Calu3 (cell line): ENCODE results near the gene CELF4. TPM values are rescaled to one million over a fixed set of nuclear protein-coding genes. Genes with fewer than 3 reads are reported as not detected.
"Not testable (repeated sequence)": the region's sequence is repeated elsewhere in the genome, so short reads cannot be mapped to it uniquely, and the experiment has no call there.

Source experiments
- BruUV-seq: library from RNA; stranded (reverse); fragments of 400-500 nt; replicated peaks from 2 replicates; lab custom pipeline; 2021; lab: Mats Ljungman, UMichigan
- CTCF ChIA-PET: fragments of 300-600 bp; sonication (Branson Sonifier 250); formaldehyde crosslinking; loops from one replicate; lab custom pipeline; 2022; ENCODE audit warnings: antibody characterized with exemption; lab: Charles Lee
- DNase-seq: peaks from one replicate; pipeline ENCODE4 v3.0.0; 2022
- H3K27ac Mint-ChIP-seq: one replicate; pipeline ENCODE4 v1.8.0; 2022; ENCODE audit warnings: mixed read lengths; ENCODE audit not compliant: unreplicated experiment
- H3K27me3 Mint-ChIP-seq: one replicate; pipeline ENCODE4 v1.8.0; 2022; ENCODE audit warnings: mixed read lengths; ENCODE audit not compliant: unreplicated experiment
- H3K36me3 Mint-ChIP-seq: one replicate; pipeline ENCODE4 v1.8.0; 2022; ENCODE audit warnings: mild to moderate bottlenecking, moderate library complexity, mixed read lengths; ENCODE audit not compliant: insufficient read depth, unreplicated experiment
- H3K4me1 Mint-ChIP-seq: one replicate; pipeline ENCODE4 v1.8.0; 2022; ENCODE audit warnings: mild to moderate bottlenecking, low read depth, mixed read lengths; ENCODE audit not compliant: unreplicated experiment
- H3K4me3 Mint-ChIP-seq: one replicate; pipeline ENCODE4 v1.8.0; 2022; ENCODE audit warnings: mild to moderate bottlenecking, low read depth, moderate library complexity, mixed read lengths; ENCODE audit not compliant: unreplicated experiment
- H3K9me3 Mint-ChIP-seq: one replicate; pipeline ENCODE4 v1.8.0; 2022; ENCODE audit warnings: low read depth, mixed read lengths; ENCODE audit not compliant: unreplicated experiment
- intact Hi-C: fragments of 100-400 bp; cut with micrococcal nuclease; formaldehyde crosslinking; loops from one replicate; pipeline ENCODE4 v1.10.0; 2022; ENCODE audit not compliant: unreplicated experiment
- total RNA-seq: library from RNA; stranded (reverse); gene quantifications from 2 replicates; pipeline ENCODE4 v1.2.3, GENCODE V29; 2022
- TF ChIP-seq, protein P1 (sequence below): fragments of 200-600 bp; IDR thresholded peaks from one replicate; pipeline ENCODE4 v1.8.0; 2022; ENCODE audit warnings: antibody characterized with exemption; ENCODE audit not compliant: unreplicated experiment

The CELF4 gene
- total RNA-seq, 1 experiment from 2014 or later = 7.8 TPM

- H3K4me3 Mint-ChIP-seq = no peak overlapping the region
- no peaks in the 10 kb centered on the region for H3K36me3 Mint-ChIP-seq
- CTCF ChIA-PET = interaction anchor here (1.3 kb wide), 1 partner anchor 9 kb away, joined by 3 read pairs; no protein-coding TSS in a partner anchor
- intact Hi-C loops = no loop called here
- BruUV-seq = no TSS peak
- H3K27me3 Mint-ChIP-seq = peaks cover 94% of the 10 kb centered on the region
- no peaks in the 10 kb centered on the region for H3K9me3 Mint-ChIP-seq
- TF ChIP-seq, protein P1, sequence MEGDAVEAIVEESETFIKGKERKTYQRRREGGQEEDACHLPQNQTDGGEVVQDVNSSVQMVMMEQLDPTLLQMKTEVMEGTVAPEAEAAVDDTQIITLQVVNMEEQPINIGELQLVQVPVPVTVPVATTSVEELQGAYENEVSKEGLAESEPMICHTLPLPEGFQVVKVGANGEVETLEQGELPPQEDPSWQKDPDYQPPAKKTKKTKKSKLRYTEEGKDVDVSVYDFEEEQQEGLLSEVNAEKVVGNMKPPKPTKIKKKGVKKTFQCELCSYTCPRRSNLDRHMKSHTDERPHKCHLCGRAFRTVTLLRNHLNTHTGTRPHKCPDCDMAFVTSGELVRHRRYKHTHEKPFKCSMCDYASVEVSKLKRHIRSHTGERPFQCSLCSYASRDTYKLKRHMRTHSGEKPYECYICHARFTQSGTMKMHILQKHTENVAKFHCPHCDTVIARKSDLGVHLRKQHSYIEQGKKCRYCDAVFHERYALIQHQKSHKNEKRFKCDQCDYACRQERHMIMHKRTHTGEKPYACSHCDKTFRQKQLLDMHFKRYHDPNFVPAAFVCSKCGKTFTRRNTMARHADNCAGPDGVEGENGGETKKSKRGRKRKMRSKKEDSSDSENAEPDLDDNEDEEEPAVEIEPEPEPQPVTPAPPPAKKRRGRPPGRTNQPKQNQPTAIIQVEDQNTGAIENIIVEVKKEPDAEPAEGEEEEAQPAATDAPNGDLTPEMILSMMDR = no peak
- no peak overlapping the region for H3K27ac Mint-ChIP-seq
- no peak for DNase-seq
- H3K4me1 Mint-ChIP-seq = no peaks in the 10 kb centered on the region
These were observed 204.1 kb downstream of the CELF4 start for GRCh38 chr18:37361335-37362157.

- H3K4me1 Mint-ChIP-seq, H3K27ac Mint-ChIP-seq, H3K9me3 Mint-ChIP-seq, BruUV-seq, intact Hi-C loops, H3K4me3 Mint-ChIP-seq, CTCF ChIA-PET, DNase-seq, H3K36me3 Mint-ChIP-seq: not testable (repeated sequence)
- H3K27me3 Mint-ChIP-seq = peaks cover 85% of the 10 kb centered on the region
These were observed 207.5 kb downstream of the CELF4 start for GRCh38 chr18:37358061-37358460.

GRCh38 chr18:37355772-37356171, 209.8 kb downstream of the CELF4 start:
- no peak for DNase-seq
- peaks cover 85% of the 10 kb centered on the region for H3K27me3 Mint-ChIP-seq
- TF ChIP-seq, protein P1 = no peak
- no TSS peak for BruUV-seq
- intact Hi-C loops = no loop called here
- CTCF ChIA-PET = no interaction called here
- H3K36me3 Mint-ChIP-seq = peaks cover 5% of the 10 kb centered on the region
- no peak overlapping the region for H3K4me3 Mint-ChIP-seq
- H3K4me1 Mint-ChIP-seq = no peaks in the 10 kb centered on the region
- H3K27ac Mint-ChIP-seq = no peak overlapping the region
- H3K9me3 Mint-ChIP-seq = no peaks in the 10 kb centered on the region

- no TSS peak for BruUV-seq
These were observed 214.5 kb downstream of the CELF4 start for GRCh38 chr18:37351110-37351509.

More at GRCh38 chr18:37351110-37351509, 214.5 kb downstream of the CELF4 start:
- intact Hi-C loops = no loop called here
- peaks cover 91% of the 10 kb centered on the region for H3K27me3 Mint-ChIP-seq
- TF ChIP-seq, protein P1 = no peak
- H3K27ac Mint-ChIP-seq = no peak overlapping the region
- no peaks in the 10 kb centered on the region for H3K4me1 Mint-ChIP-seq
- no peak for DNase-seq
- H3K36me3 Mint-ChIP-seq = peaks cover 2% of the 10 kb centered on the region
- CTCF ChIA-PET = interaction anchor here (0.6 kb wide), 1 partner anchor 39 kb away, joined by 3 read pairs; no protein-coding TSS in a partner anchor
- no peaks in the 10 kb centered on the region for H3K9me3 Mint-ChIP-seq
- no peak overlapping the region for H3K4me3 Mint-ChIP-seq
